H9 (cell line): ENCODE data around the gene NDRG2. TPM values are rescaled to one million over a fixed set of nuclear protein-coding genes. Genes with fewer than 3 reads are reported as not detected.

Source experiments
- DNase-seq: peaks from one replicate; pipeline ENCODE4 v3.0.0-alpha.2; 2017
- H2AFZ ChIP-seq: one replicate; pipeline ENCODE4 v1.6.1; 2013; ENCODE audit warnings: mild to moderate bottlenecking, low read length, control low read depth, moderate library complexity
- H2AK5ac ChIP-seq: 2 replicates; pipeline ENCODE4 v1.6.1; 2013; ENCODE audit warnings: low read length, control low read depth, mixed read lengths; ENCODE audit not compliant: insufficient read length
- H2BK120ac ChIP-seq: one replicate; pipeline ENCODE4 v1.6.1; 2013; ENCODE audit warnings: low read depth, mild to moderate bottlenecking, low read length, control low read depth, inconsistent platforms; ENCODE audit not compliant: poor library complexity, severe bottlenecking
- H2BK12ac ChIP-seq: 2 replicates; pipeline ENCODE4 v1.6.1; 2013; ENCODE audit warnings: low read length, control low read depth, mixed read lengths, low read depth; ENCODE audit not compliant: insufficient read length
- H2BK15ac ChIP-seq: 2 replicates; pipeline ENCODE4 v1.6.1; 2013; ENCODE audit warnings: low read depth, low read length, control low read depth
- H2BK20ac ChIP-seq: one replicate; pipeline ENCODE4 v1.6.1; 2013; ENCODE audit warnings: low read depth, mild to moderate bottlenecking, low read length, control low read depth, inconsistent platforms; ENCODE audit not compliant: poor library complexity, severe bottlenecking
- H2BK5ac ChIP-seq: 2 replicates; pipeline ENCODE4 v1.6.1; 2013; ENCODE audit warnings: low read length, control low read depth, mixed read lengths; ENCODE audit not compliant: insufficient read length
- H3K14ac ChIP-seq: 2 replicates; pipeline ENCODE4 v1.6.1; 2013; ENCODE audit warnings: low read length, control low read depth; ENCODE audit not compliant: insufficient read depth
- H3K18ac ChIP-seq: 2 replicates; pipeline ENCODE4 v1.6.1; 2013; ENCODE audit warnings: low read depth, mild to moderate bottlenecking, mixed read lengths, low read length, control low read depth; ENCODE audit not compliant: insufficient read length
- H3K23ac ChIP-seq: 2 replicates; pipeline ENCODE4 v1.6.1; 2013; ENCODE audit warnings: low read length, control low read depth, mixed read lengths, low read depth; ENCODE audit not compliant: insufficient read length
- H3K23me2 ChIP-seq: 2 replicates; pipeline ENCODE4 v1.6.1; 2013; ENCODE audit warnings: low read depth, mild to moderate bottlenecking, mixed read lengths, low read length, control low read depth; ENCODE audit not compliant: insufficient read length, poor library complexity, severe bottlenecking
- H3K27ac ChIP-seq: 2 replicates; pipeline ENCODE4 v1.5.1; 2013; ENCODE audit warnings: low read length, control low read depth, mixed read lengths, low read depth; ENCODE audit not compliant: insufficient read length
- H3K27me3 ChIP-seq: 2 replicates; pipeline ENCODE4 v1.6.1; 2013; ENCODE audit warnings: low read length, control low read depth, inconsistent platforms; ENCODE audit not compliant: insufficient read depth
- H3K4ac ChIP-seq: 2 replicates; pipeline ENCODE4 v1.6.1; 2013; ENCODE audit warnings: low read depth, mild to moderate bottlenecking, control low read depth, inconsistent platforms, low read length, moderate library complexity
- H3K4me1 ChIP-seq: 2 replicates; pipeline ENCODE4 v1.6.1; 2013; ENCODE audit warnings: low read length, control low read depth, inconsistent platforms; ENCODE audit not compliant: insufficient read depth
- H3K4me2 ChIP-seq: 2 replicates; pipeline ENCODE4 v1.6.1; 2013; ENCODE audit warnings: low read length, control low read depth, mixed read lengths; ENCODE audit not compliant: insufficient read length, insufficient read depth
- H3K56ac ChIP-seq: 2 replicates; pipeline ENCODE4 v1.6.1; 2013; ENCODE audit warnings: low read depth, mild to moderate bottlenecking, mixed read lengths, low read length, control low read depth; ENCODE audit not compliant: insufficient read length
- H3K79me1 ChIP-seq: 2 replicates; pipeline ENCODE4 v1.6.1; 2013; ENCODE audit warnings: low read depth, mild to moderate bottlenecking, moderate library complexity, low read length, control low read depth, inconsistent platforms; ENCODE audit not compliant: insufficient read depth, poor library complexity, severe bottlenecking
- H3K79me2 ChIP-seq: 2 replicates; pipeline ENCODE4 v1.6.1; 2013; ENCODE audit warnings: low read length, control low read depth, inconsistent platforms; ENCODE audit not compliant: insufficient read depth
- H3K9ac ChIP-seq: 2 replicates; pipeline ENCODE4 v1.6.1; 2013; ENCODE audit warnings: low read length, control low read depth, mixed read lengths; ENCODE audit not compliant: insufficient read length; ENCODE audit errors: extremely low read depth
- H3K9me3 ChIP-seq: one replicate; pipeline ENCODE4 v1.6.1; 2013; ENCODE audit warnings: low read depth, low read length, inconsistent platforms; ENCODE audit not compliant: control insufficient read depth
- H3T11ph ChIP-seq: one replicate; pipeline ENCODE4 v1.6.1; 2013; ENCODE audit warnings: mild to moderate bottlenecking, low read length, control low read depth, inconsistent platforms
- H4K20me1 ChIP-seq: one replicate; pipeline ENCODE4 v1.6.1; 2013; ENCODE audit not compliant: control insufficient read depth, insufficient read length, insufficient read depth
- H4K5ac ChIP-seq: 2 replicates; pipeline ENCODE4 v1.6.1; 2013; ENCODE audit warnings: low read depth, mild to moderate bottlenecking, mixed read lengths, low read length, control low read depth; ENCODE audit not compliant: insufficient read length
- H4K8ac ChIP-seq: replicated peaks from 2 replicates; pipeline ENCODE4 v1.6.1; 2013; ENCODE audit warnings: low read length, control low read depth, mixed read lengths, low read depth; ENCODE audit not compliant: insufficient read length
- H4K91ac ChIP-seq: 2 replicates; pipeline ENCODE4 v1.6.1; 2013; ENCODE audit warnings: low read depth, mild to moderate bottlenecking, moderate library complexity, mixed read lengths, low read length, control low read depth; ENCODE audit not compliant: insufficient read length
- H3K27ac Mint-ChIP-seq, 3 experiments: 2 replicates in 2 of 3; 3 replicates in 1 of 3; pipeline ENCODE4 v1.8.0; 2020 to 2021; ENCODE audit warnings: mixed read lengths in 3 of 3, mild to moderate bottlenecking in 1 of 3, moderate library complexity in 1 of 3
- H3K27me3 Mint-ChIP-seq: 2 replicates; pipeline ENCODE4 v1.8.0; 2021; ENCODE audit warnings: low read depth, mild to moderate bottlenecking, moderate library complexity, mixed read lengths
- H3K36me3 Mint-ChIP-seq, 3 experiments: 2 replicates in 2 of 3; 3 replicates in 1 of 3; pipeline ENCODE4 v1.8.0; 2020 to 2021; ENCODE audit warnings: low read depth in 3 of 3, mixed read lengths in 3 of 3; ENCODE audit not compliant: insufficient read depth in 1 of 3
- H3K4me1 Mint-ChIP-seq, 2 experiments: 2 replicates each; pipeline ENCODE4 v1.8.0; 2020; ENCODE audit warnings: mixed read lengths in 2 of 2
- H3K4me3 Mint-ChIP-seq, 2 experiments: 2 replicates in 1 of 2; 3 replicates in 1 of 2; pipeline ENCODE4 v1.8.0; 2020 to 2021; ENCODE audit warnings: mild to moderate bottlenecking in 2 of 2, mixed read lengths in 2 of 2, moderate library complexity in 1 of 2
- H3K9me3 Mint-ChIP-seq, 2 experiments: 2 replicates in 1 of 2; 3 replicates in 1 of 2; pipeline ENCODE4 v1.8.0; 2020; ENCODE audit warnings: mild to moderate bottlenecking in 2 of 2, mixed read lengths in 2 of 2, moderate library complexity in 1 of 2
- CTCF ChIP-seq: fragments of 200-600 bp; sonication (generic); conservative IDR thresholded peaks from 3 replicates; pipeline ENCODE4 v1.8.0; 2021; ENCODE audit warnings: antibody characterized with exemption, mild to moderate bottlenecking
- WGBS: extraction: QIAGEN DNeasy Blood & Tissue Kit; methylation state at CpG from one replicate; pipeline ENCODE4 v1.1.7; 2013; ENCODE audit warnings: missing lambda C conversion rate, low lambda C conversion rate, mixed read lengths; ENCODE audit not compliant: insufficient read length; ENCODE audit errors: extremely low coverage; 5-methylcytosine and 5-hydroxymethylcytosine counted together
- total RNA-seq: library from RNA; stranded (reverse); gene quantifications from 2 replicates; pipeline ENCODE4 v1.2.1, GENCODE V29; 2021

The NDRG2 gene
- total RNA-seq, 1 experiment from 2014 or later = 20.6 TPM

DNA sequence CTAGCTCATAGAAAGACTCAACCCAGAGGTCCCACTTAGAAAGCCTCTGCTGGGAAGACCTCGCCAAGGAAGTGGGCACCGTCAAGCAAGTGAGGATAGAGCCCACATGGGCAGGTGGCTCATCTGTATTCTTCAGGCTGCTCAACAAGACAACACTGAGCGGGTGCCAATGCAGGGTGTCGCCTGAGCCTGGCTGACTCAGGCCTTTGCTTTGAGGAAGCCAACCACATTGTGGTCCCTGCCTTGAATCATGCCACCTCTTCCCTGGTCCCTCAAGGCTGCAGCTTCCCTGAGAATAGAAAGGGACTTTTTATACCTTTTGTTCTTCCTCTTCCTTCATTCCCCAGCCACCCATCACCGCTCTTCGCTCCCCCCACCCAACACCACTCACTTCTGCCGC is 11.9 kb upstream of the NDRG2 start:
- Histone ChIP-seq H3K79me1 (no peaks in the 10 kb centered on the region), H4K20me1 (no peaks in the 10 kb centered on the region), H3K27me3 (no peaks in the 10 kb centered on the region), H4K5ac (no peak overlapping the region), H3K4ac (no peak overlapping the region), H2AK5ac (no peak overlapping the region), H3T11ph (no peak overlapping the region), H3K23ac (no peak overlapping the region), H3K9me3 (no peaks in the 10 kb centered on the region), H2BK12ac (no peak overlapping the region), H3K14ac (no peak overlapping the region), H2BK5ac (no peak overlapping the region), H2BK15ac (no peak overlapping the region), H3K79me2 (no peaks in the 10 kb centered on the region), H2BK120ac (no peak overlapping the region), H3K27ac (no peak overlapping the region), H4K8ac (no peak overlapping the region), H3K23me2 (no peaks in the 10 kb centered on the region), H3K56ac (no peak overlapping the region), H3K4me1 (peaks cover 5% of the 10 kb centered on the region), H2AFZ (no peak overlapping the region), H3K9ac (no peak overlapping the region), H3K4me2 (no peak overlapping the region), H4K91ac (no peak overlapping the region), H3K18ac (no peak overlapping the region), H2BK20ac (no peak overlapping the region)
- Mint-ChIP-seq H3K4me3 (no peak overlapping the region), H3K27ac (no peak overlapping the region), H3K9me3 (no peaks in the 10 kb centered on the region), H3K4me1 (peaks cover 24 to 26% of the 10 kb centered on the region in 2 experiments), H3K36me3 (no peaks in the 10 kb centered on the region), H3K27me3 (peaks cover 36% of the 10 kb centered on the region)
- no peak for TF ChIP-seq CTCF
- no peak for DNase-seq
- WGBS = no CpG with 5 or more reads among the region's 7 CpGs
